AG04449 (cell line): ENCODE measurements around the gene KCNJ2.

Experiments
- CTCF ChIA-PET: fragments of 350-600 bp; formaldehyde crosslinking; extraction: SDS; loops from one replicate; lab custom pipeline; 2021; ENCODE audit warnings: antibody characterized with exemption; lab: Yijun Ruan, JAX
- POLR2A ChIA-PET: fragments of 400-600, 350-600 bp; formaldehyde crosslinking; extraction: SDS; loops from one replicate; lab custom pipeline; 2020; ENCODE audit warnings: antibody characterized with exemption, inconsistent platforms; lab: Yijun Ruan, JAX
- DNase-seq: peaks from one replicate; pipeline ENCODE4 v3.0.0-alpha.2; 2010; ENCODE audit warnings: low read depth, low spot score
- H3K4me3 ChIP-seq: 2 replicates; pipeline ENCODE4 v1.5.1; 2011; ENCODE audit warnings: low read depth, mild to moderate bottlenecking, control low read depth, low read length
- TF ChIP-seq, protein P1 (sequence below): IDR thresholded peaks from one replicate; pipeline ENCODE4 v1.5.1; 2011; ENCODE audit warnings: mild to moderate bottlenecking, moderate library complexity, low read length, control low read depth, inconsistent platforms; ENCODE audit not compliant: insufficient read depth; ENCODE audit errors: missing control alignments

KCNJ2 gene

DNA sequence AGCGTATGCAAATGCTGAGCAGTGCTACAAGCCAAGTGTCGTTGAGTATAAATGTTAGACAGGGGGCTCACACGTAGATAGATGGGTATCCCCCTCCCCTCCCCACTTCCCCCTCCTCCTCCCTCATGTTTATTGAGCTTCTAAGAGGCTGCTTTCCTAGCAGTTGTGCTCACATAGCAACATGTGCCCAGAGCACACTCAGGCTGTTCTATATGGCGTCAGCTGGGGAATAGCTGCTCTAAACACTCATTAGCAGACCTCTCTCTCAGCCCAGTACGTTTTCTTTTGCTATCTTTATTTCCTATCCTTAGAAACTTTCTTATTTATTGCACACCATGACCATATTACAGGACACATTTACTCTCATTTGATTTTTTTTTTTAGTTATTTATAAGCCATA lies 1.8 kb downstream of the KCNJ2 start:
- TF ChIP-seq, protein P1, sequence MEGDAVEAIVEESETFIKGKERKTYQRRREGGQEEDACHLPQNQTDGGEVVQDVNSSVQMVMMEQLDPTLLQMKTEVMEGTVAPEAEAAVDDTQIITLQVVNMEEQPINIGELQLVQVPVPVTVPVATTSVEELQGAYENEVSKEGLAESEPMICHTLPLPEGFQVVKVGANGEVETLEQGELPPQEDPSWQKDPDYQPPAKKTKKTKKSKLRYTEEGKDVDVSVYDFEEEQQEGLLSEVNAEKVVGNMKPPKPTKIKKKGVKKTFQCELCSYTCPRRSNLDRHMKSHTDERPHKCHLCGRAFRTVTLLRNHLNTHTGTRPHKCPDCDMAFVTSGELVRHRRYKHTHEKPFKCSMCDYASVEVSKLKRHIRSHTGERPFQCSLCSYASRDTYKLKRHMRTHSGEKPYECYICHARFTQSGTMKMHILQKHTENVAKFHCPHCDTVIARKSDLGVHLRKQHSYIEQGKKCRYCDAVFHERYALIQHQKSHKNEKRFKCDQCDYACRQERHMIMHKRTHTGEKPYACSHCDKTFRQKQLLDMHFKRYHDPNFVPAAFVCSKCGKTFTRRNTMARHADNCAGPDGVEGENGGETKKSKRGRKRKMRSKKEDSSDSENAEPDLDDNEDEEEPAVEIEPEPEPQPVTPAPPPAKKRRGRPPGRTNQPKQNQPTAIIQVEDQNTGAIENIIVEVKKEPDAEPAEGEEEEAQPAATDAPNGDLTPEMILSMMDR, result no peak
- CTCF ChIA-PET, result no interaction called here
- DNase-seq, result no peak
- no peak overlapping the region for H3K4me3 ChIP-seq
- POLR2A ChIA-PET, result no interaction called here

DNA sequence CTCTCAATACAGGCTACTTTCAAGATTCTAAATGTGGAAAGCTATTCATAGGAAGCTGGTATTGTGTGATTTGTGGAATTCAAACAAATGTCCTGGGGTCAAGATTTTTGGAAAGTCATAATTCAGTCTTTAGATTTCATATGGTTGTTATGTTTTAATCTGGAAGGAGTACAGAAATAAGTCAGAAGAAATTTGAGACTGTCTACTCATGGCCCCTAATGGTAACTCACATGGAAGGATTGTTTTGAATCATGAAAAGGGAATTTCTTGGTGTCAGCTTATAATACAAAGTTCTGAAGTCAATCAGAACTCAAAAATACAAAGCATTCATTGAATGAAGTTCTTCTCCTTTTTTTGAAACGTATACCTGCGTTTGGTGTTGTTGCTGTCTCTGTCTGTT lies 3.1 kb downstream of the KCNJ2 start:
- POLR2A ChIA-PET, result no interaction called here

DNA sequence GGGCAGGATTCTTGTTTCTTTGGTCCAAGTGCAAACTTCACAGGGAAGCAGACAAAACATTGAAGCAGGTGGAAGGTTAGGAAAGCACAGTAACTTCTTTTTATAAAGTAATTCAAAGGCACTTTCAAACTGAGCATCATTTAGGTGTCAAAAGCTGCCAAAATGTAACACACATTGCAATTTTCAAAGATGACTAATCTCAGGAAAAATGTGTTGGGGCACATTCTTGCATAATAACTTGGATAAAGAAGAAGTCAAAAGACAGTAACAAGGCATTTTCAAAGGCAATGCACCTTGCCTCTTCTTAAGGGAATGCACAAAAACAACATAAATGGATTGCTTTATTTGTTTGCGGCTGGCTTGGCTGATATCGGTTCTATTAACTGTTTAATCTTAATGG lies 3.6 kb downstream of the KCNJ2 start:
- TF ChIP-seq, protein P1, result no peak
- ChIA-PET CTCF (no interaction called here), POLR2A (no interaction called here)
- no peak overlapping the region for H3K4me3 ChIP-seq
- no peak for DNase-seq

More for the DNA sequence above, 3.1 kb downstream of the KCNJ2 start:
- TF ChIP-seq, protein P1, result no peak
- no peak overlapping the region for H3K4me3 ChIP-seq
- CTCF ChIA-PET, result no interaction called here
- DNase-seq, result no peak

DNA sequence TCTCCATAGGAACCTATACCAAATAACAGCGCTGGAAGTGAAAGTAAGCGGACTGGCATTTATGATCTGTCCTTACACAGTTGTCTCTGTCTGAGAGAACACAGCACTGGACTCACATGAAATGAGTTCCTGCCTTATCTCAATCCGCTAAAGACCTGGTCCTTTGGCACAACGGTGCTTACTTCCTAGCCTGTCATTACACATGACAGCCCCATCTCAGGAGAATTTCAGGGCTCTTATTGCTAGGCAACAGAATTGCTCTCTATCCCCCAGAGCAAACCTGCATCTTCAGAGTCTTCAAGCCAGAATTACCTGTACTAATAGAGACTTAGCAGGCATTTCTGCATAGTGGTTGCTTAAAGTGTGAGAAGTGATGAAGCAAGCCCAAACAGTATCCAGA lies 4.3 kb downstream of the KCNJ2 start:
- no peak for DNase-seq
- H3K4me3 ChIP-seq, result no peak overlapping the region
- ChIA-PET CTCF (no interaction called here), POLR2A (no interaction called here)
- TF ChIP-seq, protein P1, result no peak

DNA sequence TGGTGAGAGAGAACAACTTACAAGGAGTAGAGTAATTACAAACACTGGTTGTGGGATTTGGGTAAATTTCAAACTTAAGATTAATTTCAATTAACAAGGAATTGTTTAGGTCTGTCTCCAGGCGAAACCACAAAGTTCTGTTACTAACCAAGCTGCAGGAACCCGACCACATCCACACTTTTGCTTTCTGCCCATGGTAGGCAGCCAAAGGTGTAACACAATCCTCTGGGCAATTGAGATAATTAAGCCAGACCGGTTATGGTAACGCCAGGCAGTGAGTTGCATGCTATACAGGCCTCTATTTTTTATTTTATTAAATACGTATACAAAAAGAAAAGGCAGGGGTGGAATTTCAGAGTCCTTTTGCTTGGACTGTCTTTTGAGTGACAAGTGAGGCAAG lies 12.0 kb downstream of the KCNJ2 start:
- TF ChIP-seq, protein P1, result no peak
- no peak overlapping the region for H3K4me3 ChIP-seq
- DNase-seq, result no peak
- CTCF ChIA-PET, result no interaction called here
- POLR2A ChIA-PET, result no interaction called here

DNA sequence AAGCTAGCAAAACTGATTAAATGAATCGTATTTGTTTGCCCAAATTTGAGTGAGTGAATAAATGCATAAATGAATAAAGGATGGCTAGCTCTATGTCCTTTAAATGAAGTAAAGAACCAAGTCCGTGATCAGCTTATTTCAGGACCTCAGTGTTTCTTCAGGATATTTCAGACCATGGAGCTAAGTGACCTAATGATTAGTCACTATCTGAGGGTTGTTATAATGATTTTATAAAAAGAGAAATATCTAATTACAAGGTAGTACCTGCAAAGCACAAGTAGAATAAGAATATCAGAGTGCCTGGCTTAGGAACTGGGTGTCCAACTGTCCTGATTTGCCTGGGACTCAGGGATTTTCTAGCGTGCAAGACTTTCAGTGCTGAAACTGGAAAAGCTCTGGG lies 12.5 kb downstream of the KCNJ2 start:
- no peak overlapping the region for H3K4me3 ChIP-seq
- DNase-seq, result no peak
- ChIA-PET CTCF (no interaction called here), POLR2A (no interaction called here)
- TF ChIP-seq, protein P1, result no peak
